GM19438 (cell line): ENCODE results near the gene MAX.

Experiments used
- ATAC-seq: cut with Tn5 transposase; IDR thresholded peaks from one replicate; pipeline ENCODE4 v1.9.1; 2021; ENCODE audit warnings: low read depth; ENCODE audit not compliant: unreplicated experiment

The MAX gene

GRCh38 chr14:65074449-65075150 is 27.7 kb downstream of the MAX start:
- ATAC-seq = no peak

- ATAC-seq = no peak
These were observed 28.6 kb downstream of the MAX start for GRCh38 chr14:65073605-65074201.

- ATAC-seq = no peak
These were observed 29.4 kb downstream of the MAX start for GRCh38 chr14:65072937-65073336.

- ATAC-seq = no peak
These were observed 30.1 kb downstream of the MAX start for GRCh38 chr14:65072256-65072655.

- no peak for ATAC-seq
These were observed 30.8 kb downstream of the MAX start for GRCh38 chr14:65071544-65071943.

GRCh38 chr14:65070471-65070976 is 31.8 kb downstream of the MAX start:
- ATAC-seq = no peak

GRCh38 chr14:65069874-65070413 is 32.4 kb downstream of the MAX start:
- no peak for ATAC-seq

GRCh38 chr14:65065719-65066118 is 36.6 kb downstream of the MAX start:
- no peak for ATAC-seq

- no peak for ATAC-seq
These were observed 39.9 kb downstream of the MAX start for GRCh38 chr14:65062096-65063075.

GRCh38 chr14:65057695-65058094 is 44.6 kb downstream of the MAX start:
- no peak for ATAC-seq

- ATAC-seq = no peak
These were observed 47.7 kb downstream of the MAX start for GRCh38 chr14:65054471-65055085.

GRCh38 chr14:65053466-65053865 is 48.9 kb downstream of the MAX start:
- ATAC-seq = no peak

- no peak for ATAC-seq
These were observed 49.5 kb downstream of the MAX start for GRCh38 chr14:65052832-65053231.

- ATAC-seq = no peak
These were observed 56.6 kb downstream of the MAX start for GRCh38 chr14:65045709-65046108.

GRCh38 chr14:65045006-65045405 is 57.3 kb downstream of the MAX start:
- no peak for ATAC-seq

GRCh38 chr14:65044596-65044959 is 57.7 kb downstream of the MAX start:
- no peak for ATAC-seq

- no peak for ATAC-seq
These were observed 58.3 kb downstream of the MAX start for GRCh38 chr14:65043893-65044595.

GRCh38 chr14:65042731-65043372 is 59.5 kb downstream of the MAX start:
- no peak for ATAC-seq

GRCh38 chr14:65042296-65042695 is 60.0 kb downstream of the MAX start:
- no peak for ATAC-seq
